Activated CD4-positive, CD25-positive, alpha-beta regulatory T cell treated with anti-CD3 and anti-CD28 coated beads, Interleukin-2, amount 50 U/mL, for 16 hours (primary cell): ENCODE measurements around the gene TLCD5.

Experiments used
- DNase-seq: peaks from one replicate; pipeline ENCODE4 v3.0.0-alpha.2; 2020; ENCODE audit warnings: low read depth, low spot score

Gene TLCD5

DNA sequence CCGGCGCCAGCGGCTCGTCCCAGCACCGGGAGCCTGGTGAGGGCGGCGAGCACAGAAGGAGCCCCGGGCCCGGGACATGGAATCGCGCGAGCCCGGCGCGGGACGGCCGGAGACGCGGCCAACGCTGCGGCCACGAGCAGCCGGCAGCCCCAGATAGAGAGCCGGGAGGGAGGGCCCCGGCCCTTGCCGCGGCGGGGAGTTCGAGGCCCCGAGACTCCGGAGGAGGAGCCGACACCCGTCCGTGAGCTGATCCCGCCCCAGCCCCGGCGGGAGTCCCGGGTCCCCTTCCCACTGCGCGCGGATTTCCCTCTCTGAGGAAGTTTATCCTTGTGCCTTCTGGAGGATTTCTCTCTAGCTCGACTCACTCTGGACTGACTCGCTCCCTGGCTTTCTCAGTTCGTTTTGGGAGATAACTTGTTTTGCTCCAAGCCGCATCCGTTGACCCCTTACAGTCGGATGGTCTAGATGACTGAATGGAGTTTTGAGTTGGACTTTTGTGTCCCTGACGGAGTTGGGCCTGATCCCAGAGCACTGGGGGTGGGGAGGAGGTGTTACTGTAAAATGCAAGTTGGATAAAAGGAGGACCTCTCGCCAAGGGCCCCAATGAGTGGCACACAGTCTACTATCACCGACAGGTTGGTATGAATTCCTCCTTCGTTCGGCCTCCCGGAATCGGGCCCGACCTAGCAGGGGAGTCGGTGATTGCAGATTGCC lies 11.7 kb downstream of the TLCD5 start:
- DNase-seq = no peak

DNA sequence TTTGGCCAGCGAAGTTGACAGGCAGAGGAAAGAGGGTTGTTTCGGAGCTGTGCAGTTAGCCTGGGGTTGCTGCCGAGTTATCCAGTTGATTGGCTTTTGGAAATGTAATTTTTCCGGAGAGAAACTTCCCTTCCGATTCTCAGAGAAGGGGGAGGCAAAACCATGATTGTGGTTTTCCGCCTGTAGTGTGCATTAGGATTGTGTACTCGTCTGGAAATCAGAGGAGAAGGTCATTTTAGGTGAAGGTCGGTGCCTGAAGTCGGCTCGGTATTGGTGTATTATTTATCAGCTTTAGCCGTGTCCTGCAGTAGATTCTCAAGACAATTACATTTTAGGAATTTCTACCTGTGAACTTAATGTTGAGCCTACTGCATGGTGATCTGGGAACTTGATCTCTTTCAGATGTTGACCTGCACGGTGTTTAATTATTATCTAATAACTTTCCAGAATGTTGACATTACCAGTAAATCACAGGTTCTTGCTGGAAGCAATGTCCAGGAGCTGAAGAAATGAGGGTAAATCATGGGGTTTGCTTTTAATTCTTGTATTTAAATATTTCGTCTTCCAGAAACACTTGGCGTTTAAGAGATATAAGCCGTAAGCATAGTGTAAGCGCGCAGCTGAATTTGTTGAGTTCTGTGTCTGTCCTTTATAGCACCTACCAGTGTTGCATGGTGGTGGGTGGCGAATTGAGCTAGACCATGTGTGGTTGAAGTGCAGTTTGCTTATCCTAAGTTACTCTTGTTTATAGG lies 12.4 kb downstream of the TLCD5 start:
- DNase-seq = no peak

DNA sequence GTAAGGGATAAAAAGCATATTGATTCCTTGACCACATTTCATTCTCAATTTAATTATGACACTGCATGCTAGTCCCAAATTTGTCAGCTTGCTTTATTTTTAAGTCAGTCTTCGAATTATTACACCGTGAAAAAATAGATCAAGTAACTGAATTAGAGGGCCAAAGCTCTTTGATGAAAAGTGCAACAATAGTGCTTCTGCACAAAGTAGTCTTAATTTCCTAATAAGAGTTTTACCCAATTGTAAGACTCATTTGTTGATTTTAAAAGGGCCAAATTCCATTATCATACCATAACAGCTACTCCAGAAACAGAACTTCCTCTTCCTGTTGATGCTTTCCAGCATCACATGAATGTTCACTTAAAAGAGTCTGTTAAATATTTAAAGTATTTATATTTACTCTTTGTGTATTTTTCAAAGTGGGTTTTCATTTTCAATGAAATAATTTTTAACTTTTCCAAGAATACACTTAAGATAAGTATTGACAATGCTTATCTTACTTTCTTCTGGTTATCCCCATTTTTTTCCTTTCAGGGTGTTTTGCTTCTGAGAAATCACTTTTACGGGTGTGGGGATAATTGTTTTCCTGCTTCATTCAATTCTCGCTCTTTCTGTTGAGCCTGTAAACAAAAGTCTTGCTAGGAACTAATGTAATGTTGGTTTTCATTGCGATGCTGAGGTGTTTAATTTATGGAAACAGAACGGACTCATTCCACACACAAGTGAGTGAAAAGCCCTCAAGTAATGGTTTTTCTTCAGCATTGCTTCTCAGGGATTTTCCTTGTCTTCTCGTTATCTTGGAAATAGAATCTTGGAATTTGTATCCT lies 13.2 kb downstream of the TLCD5 start:
- DNase-seq = no peak

DNA sequence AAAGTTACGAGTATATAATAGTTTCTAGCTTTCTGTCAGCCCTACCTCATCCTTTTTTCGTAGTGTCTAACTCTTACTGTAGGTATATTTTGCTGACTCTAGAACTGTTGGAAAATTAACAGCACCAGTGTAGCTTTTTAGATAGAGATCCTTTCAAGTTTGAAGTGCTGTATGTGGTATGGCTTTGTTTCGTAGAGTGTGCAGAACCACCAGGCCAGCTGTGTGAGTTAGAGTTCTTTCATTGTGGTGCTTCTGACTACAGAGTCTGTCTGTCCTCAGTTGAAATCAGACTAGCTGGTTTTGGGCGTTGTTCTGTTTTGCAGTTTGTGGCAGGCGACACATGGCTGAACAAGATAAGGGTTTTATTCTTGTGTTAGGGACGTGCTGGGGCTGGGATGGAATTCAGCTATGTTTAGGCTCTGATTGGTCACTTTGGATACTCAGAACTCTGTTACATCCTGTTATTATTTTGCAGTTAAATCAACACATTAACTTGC lies 14.3 kb downstream of the TLCD5 start:
- no peak for DNase-seq

DNA sequence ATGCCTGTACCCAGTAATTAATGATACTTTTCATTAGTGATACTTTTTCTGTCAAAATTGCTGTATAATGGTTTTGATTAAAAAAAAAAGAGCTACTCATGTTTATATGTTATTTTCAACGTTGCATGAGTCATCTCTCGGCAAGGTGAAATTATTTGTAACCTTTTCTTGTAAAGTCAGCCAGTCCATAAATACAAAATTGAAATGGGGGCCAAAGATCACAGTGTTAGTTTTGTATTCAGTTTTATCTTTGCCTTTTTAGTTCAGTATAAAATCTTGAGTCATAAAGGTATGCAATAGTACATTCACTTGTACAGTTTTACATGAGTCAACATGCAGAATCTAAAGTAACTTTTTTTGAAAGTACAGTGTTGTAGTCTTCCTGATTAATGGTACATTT lies 15.4 kb downstream of the TLCD5 start:
- DNase-seq = no peak

DNA sequence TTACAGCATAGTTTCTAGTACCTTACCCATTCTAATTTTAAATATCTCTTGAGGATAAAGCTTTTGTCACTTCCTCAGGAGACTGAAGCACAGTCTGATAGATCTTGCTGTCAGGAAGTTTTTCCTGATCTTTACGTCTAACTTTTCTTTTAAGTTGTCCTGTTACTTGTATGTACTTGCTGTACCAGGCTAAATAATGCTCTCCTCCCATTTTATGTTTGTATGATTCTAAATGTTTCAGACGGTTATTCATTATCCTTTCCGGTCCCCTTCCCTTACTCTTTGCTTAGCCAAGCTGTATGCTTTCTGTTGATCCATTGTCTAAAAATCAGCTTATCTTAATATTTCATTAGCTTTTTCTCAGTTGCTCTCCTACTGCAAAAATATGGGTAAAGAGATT lies 17.1 kb downstream of the TLCD5 start:
- DNase-seq = no peak

DNA sequence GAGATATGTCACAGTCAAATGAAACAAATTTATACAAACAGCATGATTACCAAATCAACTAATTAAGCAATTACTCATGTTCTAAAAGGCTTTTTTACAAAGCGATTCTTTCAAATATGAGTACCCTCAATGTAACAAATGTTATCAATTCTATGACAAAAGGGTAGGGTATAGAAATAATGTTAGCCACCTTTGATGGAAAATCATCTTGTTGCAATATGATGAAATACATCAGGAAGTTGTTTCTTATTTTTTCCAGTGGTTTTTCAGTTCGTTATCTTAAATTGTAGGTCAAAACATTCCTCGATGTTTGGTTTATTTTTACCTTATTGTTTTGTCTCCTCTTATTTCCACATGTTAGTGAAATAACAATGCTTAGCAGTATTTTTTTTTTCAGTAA lies 17.6 kb downstream of the TLCD5 start:
- DNase-seq = no peak

DNA sequence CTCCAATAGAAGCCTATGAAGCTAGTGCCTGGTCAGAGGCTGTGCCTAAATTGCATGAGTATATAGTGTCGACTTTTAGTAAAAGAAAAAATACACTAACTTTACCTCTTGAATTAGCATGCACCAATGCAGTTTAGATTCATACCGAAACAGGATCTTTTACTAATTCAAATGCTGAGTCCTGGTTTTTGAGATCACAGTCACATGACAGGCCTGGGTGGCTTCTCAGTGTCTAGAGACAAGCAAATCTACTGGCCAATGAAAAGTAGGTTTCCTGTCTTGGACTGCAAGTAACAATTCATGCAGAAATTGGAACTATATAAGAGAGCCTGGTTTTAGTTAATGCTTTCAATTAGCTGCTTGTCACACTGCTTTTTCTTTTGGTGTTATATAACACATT lies 18.3 kb downstream of the TLCD5 start:
- no peak for DNase-seq

DNA sequence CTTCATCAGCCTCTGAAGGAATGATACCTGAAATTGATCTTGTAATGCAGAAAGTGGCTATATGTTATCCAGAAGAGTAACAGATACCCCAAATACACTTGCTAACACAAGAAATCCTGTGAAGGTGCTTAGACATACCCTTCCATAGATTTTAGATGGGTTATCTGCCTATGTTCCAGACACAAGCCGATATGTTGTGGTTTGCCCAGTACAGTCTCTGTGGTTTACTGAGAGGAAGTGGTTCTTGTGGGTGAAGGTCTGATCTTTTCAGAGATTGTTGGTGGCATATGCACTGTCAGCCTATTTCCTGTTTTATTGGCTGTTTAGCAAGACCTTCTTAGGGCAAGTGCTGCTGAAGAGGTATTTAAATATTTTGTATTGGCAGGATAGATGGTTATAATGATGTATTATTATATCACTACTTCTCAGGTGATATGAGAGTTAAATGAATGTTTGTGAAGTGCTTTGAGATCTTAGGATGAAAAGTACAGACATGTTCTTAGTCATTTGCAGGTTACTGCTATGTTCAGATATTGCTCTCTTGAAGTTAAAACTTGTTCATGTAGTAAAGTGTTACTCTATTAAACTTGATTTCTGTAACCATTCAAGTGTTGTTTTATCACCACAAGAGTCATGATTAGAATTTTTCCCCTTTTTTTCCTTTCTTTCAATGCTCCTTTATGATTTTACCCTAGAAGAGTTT lies 19.4 kb downstream of the TLCD5 start:
- DNase-seq = peak; percentile 34

DNA sequence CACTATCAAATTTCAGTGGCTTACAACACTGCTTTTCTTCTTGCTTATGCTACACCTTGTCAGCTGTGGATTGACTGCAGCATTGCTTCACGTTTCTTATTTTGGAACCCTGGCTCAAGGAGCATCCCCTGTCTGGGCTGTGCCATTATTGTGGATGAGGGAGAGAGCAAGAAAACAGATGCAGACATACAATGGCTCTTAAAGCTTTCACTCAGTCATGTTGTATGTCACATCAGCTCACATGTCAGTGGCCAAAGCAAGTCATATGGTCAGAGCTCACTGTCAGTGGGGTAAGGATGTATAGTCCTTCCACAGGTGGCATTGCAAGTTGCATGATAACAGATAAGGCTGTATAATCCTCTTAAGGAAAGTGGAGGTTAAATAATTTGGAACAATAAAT lies 21.1 kb downstream of the TLCD5 start:
- no peak for DNase-seq

DNA sequence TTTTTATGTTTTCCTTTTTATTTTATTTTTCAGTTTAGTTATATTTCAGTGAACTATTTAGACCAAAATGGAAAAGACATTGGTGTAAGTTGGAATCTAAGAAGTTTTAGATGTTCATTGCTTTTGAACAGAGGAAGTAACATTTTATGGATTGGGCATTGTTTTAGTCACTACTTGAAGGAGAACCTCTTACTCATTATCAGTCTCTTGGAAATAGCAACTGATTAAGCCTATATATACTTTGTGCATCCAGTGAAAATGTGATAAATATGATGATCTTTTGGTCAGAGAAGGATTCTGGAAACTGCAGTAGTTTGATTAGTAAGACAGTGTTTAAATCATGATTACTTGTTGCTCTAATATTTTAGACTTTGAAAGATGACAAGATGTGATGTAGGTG lies 25.5 kb downstream of the TLCD5 start:
- DNase-seq = no peak

DNA sequence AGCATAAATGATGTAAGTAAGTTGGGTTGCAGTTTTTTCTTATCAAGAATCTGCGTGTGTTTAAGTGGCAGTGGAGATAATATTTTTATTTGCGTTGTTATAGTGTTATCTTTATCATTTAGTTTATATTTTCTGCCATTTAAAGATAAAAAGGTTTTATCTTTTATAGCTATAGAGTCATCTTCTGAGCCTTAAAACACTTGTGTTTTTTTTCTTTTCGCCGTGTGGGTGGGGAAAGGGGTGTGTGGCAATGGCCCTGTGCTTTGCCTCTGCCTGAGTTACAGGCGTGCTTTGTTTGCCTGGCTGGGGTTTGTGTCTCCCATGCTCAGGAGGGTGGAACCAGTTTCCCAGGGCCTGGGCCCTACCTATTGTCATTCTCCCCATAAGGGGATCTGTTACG lies 27.3 kb downstream of the TLCD5 start:
- DNase-seq = no peak

DNA sequence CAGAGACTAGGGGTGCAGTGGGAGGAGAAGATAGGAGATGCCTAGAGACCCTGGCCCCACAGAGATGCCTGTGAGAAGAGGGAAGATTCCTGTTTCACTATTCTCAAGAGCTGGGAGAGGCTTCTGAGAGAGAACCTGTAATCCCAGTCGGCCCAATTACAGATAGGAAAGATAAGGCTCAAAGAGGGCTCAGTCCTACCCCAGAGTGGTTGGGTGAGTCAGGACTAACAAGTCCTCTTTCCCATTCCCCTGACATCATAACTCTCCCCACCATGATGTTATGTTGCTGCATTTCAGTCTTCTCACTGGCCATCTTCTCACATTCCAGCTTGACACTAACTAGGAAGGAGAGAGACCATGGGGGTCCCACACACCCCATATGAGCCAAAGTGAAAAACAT lies 29.0 kb downstream of the TLCD5 start:
- no peak for DNase-seq

DNA sequence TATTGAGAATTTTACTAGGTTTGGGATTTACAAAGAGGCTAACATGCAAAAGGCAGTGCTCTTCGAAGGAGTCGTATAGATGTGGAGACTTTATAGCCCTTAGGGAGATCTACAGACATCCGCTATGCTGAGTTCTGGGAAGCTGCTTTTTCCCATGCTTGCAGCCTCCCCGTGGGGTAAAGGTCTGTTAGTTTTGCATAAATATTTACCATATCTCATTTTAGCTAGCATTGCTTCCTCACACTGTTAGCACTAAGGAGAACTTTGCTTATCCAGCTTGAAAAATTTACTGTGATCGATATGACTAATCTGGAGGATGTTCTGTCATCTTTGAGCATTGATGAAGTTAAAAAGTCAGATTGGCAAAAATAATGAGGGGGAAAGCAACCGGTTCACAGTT lies 29.7 kb downstream of the TLCD5 start:
- no peak for DNase-seq

DNA sequence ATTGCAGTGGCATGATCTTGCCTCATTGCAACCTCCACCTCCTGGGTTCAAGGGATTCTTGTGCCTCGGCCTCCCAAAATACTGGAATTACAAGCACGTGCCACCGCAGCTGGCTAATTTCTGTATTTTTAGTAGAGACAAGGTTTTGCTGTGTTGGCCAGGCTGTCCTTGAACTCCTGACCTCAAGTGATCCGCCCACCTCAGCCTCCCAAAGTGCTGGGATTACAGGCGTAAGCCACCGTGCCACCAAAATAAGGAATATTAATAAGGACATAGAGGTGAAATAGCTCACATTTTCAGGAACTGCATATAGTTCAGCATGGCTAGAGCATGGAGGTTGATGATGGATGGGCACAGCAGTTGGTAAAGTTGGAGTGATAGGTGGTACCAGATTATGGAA lies 32.5 kb downstream of the TLCD5 start:
- no peak for DNase-seq

DNA sequence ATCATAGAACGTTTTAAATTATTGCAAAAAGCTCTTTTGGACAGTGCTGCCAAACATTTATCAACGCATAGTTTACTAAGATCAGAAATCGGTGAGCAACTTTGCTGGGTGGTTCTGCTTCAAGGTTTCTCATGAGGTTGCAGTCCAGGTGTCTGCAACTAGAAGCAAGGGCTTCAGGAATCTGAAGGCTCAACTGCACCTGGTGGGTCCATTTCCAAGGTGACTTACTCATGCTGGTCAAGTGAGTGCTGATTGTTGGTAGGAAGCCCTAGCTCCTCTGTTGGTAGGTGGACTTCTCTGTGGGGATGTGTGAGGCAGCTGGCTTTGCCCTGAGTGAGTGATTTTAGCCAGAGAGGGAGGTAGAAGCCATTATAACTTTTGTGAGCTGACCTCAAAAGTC lies 33.6 kb downstream of the TLCD5 start:
- DNase-seq = no peak

DNA sequence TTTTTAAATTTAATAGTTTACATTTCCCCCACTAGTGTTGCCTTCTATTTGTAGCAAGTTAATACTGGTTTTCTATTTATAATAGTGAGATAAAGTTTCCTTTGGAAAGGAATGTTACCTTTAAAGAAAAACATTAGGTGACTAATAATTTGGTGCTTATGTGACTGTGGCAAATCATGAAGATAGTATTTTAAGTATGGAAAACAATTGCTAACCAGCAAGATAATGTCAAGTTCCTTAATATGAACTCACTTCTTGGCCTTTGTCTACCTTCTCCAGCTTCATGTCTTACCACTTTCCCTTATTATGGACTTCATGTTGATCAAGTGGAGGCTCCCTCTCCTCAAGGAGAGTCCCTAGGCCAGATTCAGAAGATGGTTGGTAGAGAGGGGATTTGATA lies 38.3 kb downstream of the TLCD5 start:
- DNase-seq = no peak

DNA sequence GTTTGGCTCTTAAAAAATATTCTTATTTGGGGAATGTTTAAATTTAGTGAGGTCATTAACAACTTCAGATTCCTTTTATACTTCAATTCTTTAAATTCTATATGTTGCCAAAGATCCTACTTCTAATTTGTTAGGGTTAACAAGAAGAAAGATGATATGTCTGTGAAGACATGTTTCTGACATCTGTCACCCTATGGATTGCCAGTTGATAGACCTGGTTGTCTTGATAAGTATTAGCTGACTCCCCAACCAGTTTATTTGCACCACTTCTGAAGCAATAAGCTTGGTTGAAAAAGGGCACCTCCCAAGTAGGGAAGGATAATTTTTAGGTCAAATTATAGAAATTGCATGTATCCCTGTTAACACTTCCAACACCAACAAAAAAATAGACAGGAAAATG lies 40.4 kb downstream of the TLCD5 start:
- DNase-seq = no peak

DNA sequence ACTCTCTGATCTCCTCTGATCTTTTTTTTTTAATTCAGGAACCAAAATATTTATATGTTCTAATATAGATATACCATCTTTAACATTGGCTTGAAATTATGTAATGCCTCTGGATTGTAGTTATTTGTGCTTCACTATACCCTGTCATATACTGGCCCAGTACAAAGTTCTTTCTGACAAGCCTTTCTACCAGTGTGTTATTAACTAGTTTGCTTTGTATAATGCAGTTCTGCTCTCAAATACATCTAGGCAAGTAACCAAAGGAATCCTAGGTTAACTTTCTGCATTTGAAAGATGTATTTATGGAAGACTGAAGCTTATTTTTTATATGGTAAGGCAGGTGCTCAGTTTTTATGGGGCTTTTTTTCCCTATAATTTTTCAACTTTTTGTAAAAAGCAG lies 47.2 kb downstream of the TLCD5 start:
- DNase-seq = no peak

DNA sequence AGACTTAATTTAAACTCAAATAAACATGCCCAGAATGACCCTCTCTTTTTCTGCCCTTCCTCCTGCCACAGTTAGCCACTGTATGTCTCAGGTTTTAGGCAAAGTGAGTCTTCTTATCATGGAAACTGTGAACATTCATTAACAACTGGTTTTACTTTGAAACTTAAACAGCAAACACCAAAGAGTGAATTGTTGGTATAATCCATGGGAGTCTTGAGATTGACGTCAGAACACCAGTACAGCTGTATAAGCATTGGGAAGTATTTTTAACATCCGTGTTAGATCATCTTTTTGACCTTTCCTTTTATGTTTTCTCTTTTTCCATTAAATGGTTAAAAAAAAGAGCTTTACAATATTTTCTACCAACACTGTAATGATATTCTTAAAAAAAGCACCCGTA lies 50.0 kb downstream of the TLCD5 start:
- DNase-seq = no peak

DNA sequence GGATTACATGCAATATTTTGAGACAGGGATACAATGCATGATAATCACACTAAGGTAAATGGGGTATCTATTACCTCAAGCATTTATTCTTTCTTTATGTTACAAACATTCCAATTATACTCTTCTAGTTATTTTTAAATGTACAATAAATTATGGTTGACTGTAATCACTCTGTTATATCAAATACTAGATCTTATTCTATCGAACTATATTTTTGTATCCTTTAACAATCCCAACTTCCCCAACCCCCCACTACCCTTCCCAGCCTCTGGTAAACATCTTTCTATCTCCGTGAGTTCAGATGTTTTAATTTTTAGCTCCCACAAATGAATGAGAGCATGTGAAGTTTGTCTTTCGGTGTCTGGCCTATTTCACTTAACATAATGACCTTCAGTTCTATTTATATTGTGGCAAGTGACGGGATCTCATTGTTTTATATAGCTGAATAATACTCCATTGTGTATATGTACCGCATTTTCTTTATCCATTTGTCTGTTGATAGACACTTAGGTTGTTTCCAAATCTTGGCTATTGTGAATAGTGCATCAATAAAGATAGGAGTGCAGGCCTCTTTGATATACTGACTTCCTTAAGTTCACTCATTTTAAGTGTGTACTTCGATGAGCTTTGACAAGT lies 51.6 kb downstream of the TLCD5 start:
- DNase-seq = no peak
